Transverse colon (tissue), 4 donors: ENCODE results near the gene NEK6. TPM values are rescaled to one million over a fixed set of nuclear protein-coding genes. Genes with fewer than 3 reads are reported as not detected.

ENCODE experiments used
- DNase-seq: peaks from one replicate; pipeline ENCODE4 v3.0.0-alpha.2; 2019
- H3K27ac ChIP-seq, 4 donors: fragments of 200-600 bp; sonication (generic); 2 replicates each; pipeline ENCODE4 v1.5.1; 2016 to 2018; ENCODE audit warnings: inconsistent platforms in 4 of 4
- H3K27me3 ChIP-seq: fragments of 200-600 bp; sonication (generic); 2 replicates; pipeline ENCODE4 v1.5.1; 2017; ENCODE audit warnings: inconsistent platforms
- H3K36me3 ChIP-seq, 4 donors: fragments of 200-600 bp; sonication (generic); 2 replicates each; pipeline ENCODE4 v1.5.1; 2017 to 2019; ENCODE audit warnings: inconsistent platforms in 4 of 4
- H3K4me1 ChIP-seq, 4 donors: fragments of 200-600 bp; sonication (generic); 2 replicates each; pipeline ENCODE4 v1.5.1; 2017 to 2020; ENCODE audit warnings: inconsistent platforms in 4 of 4
- H3K4me3 ChIP-seq, 4 donors: fragments of 200-600 bp; sonication (generic); 1 replicate in 1 of 4; 2 replicates in 3 of 4; pipeline versions ENCODE4 v1.5.1 to v1.6.1; 2017 to 2019; ENCODE audit warnings: inconsistent platforms in 4 of 4
- H3K9me3 ChIP-seq, 2 donors: fragments of 200-600 bp; sonication (generic); 2 replicates each; pipeline ENCODE4 v1.5.1; 2017 to 2019; ENCODE audit warnings: inconsistent platforms in 2 of 2
- CTCF ChIP-seq, 5 experiments: fragments of 200-600 bp in 3 of 5; fragments of 450-650 bp in 2 of 5; sonication (generic) in 3 of 5; IDR thresholded peaks; 1 replicate in 2 of 5; 2 replicates in 3 of 5; pipeline ENCODE4 v1.5.1; 2016 to 2017; ENCODE audit warnings: antibody characterized with exemption in 5 of 5, inconsistent platforms in 3 of 5, mild to moderate bottlenecking in 2 of 5, moderate library complexity in 1 of 5
- EP300 ChIP-seq: sonication (generic); formaldehyde crosslinking; IDR thresholded peaks from one replicate; pipeline ENCODE4 v1.6.1; 2017; ENCODE audit warnings: antibody characterized with exemption, low read depth
- POLR2A ChIP-seq: fragments of 450-650 bp; IDR thresholded peaks from one replicate; pipeline ENCODE4 v1.6.1; 2016; ENCODE audit warnings: antibody characterized with exemption, mild to moderate bottlenecking, moderate library complexity
- POLR2AphosphoS5 ChIP-seq, 3 donors: sonication (generic); formaldehyde crosslinking; IDR thresholded peaks; one replicate each; pipeline ENCODE4 v1.6.1; 2016; ENCODE audit warnings: antibody characterized with exemption in 3 of 3
- WGBS, 2 donors: methylation state at CpG; one replicate each; pipeline ENCODE4 v1.1.5; 2018; ENCODE audit warnings: low coverage in 1 of 2; 5-methylcytosine and 5-hydroxymethylcytosine counted together
- in situ Hi-C, 4 donors: fragments of 200-750 bp; cut with MboI; loops; one replicate each; pipeline versions ENCODE4 v1.15.0 to v1.15.1; 2017; ENCODE audit warnings: low sequenced_read_pairs in 3 of 4, low pct_ligation_motif_present in 1 of 4, low pct_unique_long_range_greater_than_20kb in 1 of 4
- intact Hi-C: fragments of 100-400 bp; cut with DNase I; formaldehyde crosslinking; loops from one replicate; pipeline ENCODE4 v1.15.1; 2023; ENCODE audit warnings: low total_unique reads
- total RNA-seq, 4 donors: library from RNA; depleted of rRNA; stranded (reverse); fragments of >200 nt; gene quantifications; one replicate each; pipeline ENCODE4 v1.1.0, GENCODE V29; 2016

The NEK6 gene
- total RNA-seq, 4 donors from 2014 or later, result 12.3 to 31.1 (median 21.6) TPM

DNA sequence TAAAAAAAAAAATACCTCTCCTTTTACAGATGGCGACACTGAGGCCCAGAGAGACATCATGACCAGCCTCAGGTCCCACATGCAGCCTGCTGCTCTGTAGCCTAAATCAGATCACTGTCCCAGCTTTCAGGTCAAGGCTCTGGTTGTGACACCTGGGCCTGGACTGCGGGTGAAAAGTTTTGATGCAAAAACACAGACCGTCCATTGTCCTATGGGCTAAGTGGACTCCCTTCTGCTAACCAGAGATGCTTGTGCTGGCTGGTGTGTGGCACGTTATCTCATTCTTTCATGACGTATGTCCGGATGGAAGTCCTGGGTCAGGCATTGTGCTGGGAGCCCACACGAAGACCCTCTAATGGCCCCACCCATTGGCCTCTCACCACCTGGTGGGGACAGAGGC lies 7.8 kb downstream of the NEK6 start:
- H3K4me1 ChIP-seq, result peaks cover 42 to 82% (median 67%) of the 10 kb centered on the region in 4 donors
- no peak for DNase-seq
- intact Hi-C loops, result no loop called here

DNA sequence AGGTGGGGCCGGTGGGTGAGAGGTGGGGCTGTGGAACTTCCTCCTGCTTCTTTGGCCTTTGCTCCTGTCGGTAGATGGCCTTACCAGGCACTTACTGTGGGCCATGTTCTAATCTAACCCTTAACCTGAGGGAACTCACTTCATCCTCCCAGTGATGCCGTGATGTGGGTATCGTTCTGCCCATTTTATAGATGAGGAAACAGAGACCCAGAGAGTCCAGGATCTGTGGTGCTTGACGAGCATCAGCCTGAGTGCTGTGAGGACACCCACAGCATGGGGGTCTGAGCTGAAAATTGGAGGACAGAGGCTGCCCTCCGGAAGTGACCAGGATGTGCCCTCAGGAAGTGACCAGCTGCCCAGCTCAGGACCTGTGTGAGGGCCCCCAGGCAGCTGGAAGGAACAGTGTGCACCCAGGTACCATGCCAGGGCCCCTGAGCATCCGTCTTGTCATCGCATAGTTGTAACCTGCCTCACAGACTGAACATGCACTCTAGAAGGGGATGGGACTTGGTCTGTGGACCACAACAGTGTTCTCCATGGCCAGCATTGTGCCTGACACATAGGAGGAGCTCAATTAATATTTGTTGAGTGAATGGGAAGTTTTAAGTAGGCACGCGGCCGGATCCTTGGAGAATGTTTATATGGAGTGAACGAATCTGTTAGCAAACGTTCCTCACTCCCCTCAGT lies 8.5 kb downstream of the NEK6 start:
- H3K9me3 ChIP-seq, result no peaks in the 10 kb centered on the region
- no peaks in the 10 kb centered on the region for H3K36me3 ChIP-seq
- no peak for DNase-seq
- peaks cover 42 to 82% (median 67%) of the 10 kb centered on the region in 4 donors for H3K4me1 ChIP-seq
- H3K27me3 ChIP-seq, result no peaks in the 10 kb centered on the region
- TF ChIP-seq POLR2AphosphoS5 (IDR thresholded peaks at IDR 0.05) (no peak), EP300 (no peak), POLR2A (no peak)
- no peak overlapping the region for H3K4me3 ChIP-seq
- peak overlapping the region; percentile 66 to 95 (median 74) for H3K27ac ChIP-seq
- 75 to 83% methylated on average over 5 to 13 of the region's 13 CpGs for WGBS, 2 donors
- in situ Hi-C loops (no loop called here), intact Hi-C loops (no loop called here)

More for the DNA sequence above, 7.8 kb downstream of the NEK6 start:
- in situ Hi-C loops, result no loop called here
- Histone ChIP-seq H3K27ac (peak overlapping the region; percentile 40 to 95 (median 70)), H3K4me3 (no peak overlapping the region), H3K36me3 (no peaks in the 10 kb centered on the region), H3K27me3 (no peaks in the 10 kb centered on the region), H3K9me3 (no peaks in the 10 kb centered on the region)
- WGBS, 2 donors, result 89 to 100% methylated on average over 1 to 7 of the region's 7 CpGs
- TF ChIP-seq EP300, result no peak
- no peak for TF ChIP-seq POLR2AphosphoS5 (IDR thresholded peaks at IDR 0.05)
- TF ChIP-seq POLR2A, result no peak
- no peak for TF ChIP-seq CTCF (IDR thresholded peaks at IDR 0.05)

GRCh38 chr9:124266826-124267201 lies 9.1 kb downstream of the NEK6 start:
- Histone ChIP-seq H3K36me3 (no peaks in the 10 kb centered on the region), H3K4me1 (peaks cover 43 to 82% (median 67%) of the 10 kb centered on the region in 4 donors), H3K9me3 (no peaks in the 10 kb centered on the region), H3K27ac (peak overlapping the region; percentile 66 to 95 (median 74)), H3K4me3 (no peak overlapping the region), H3K27me3 (no peaks in the 10 kb centered on the region)
- intact Hi-C loops, result no loop called here
- no peak for DNase-seq
- WGBS, 2 donors, result 43 to 63% methylated on average over 1 to 2 of the region's 2 CpGs
- TF ChIP-seq POLR2AphosphoS5 (IDR thresholded peaks at IDR 0.05), result no peak
- no peak for TF ChIP-seq EP300
- in situ Hi-C loops, result no loop called here

DNA sequence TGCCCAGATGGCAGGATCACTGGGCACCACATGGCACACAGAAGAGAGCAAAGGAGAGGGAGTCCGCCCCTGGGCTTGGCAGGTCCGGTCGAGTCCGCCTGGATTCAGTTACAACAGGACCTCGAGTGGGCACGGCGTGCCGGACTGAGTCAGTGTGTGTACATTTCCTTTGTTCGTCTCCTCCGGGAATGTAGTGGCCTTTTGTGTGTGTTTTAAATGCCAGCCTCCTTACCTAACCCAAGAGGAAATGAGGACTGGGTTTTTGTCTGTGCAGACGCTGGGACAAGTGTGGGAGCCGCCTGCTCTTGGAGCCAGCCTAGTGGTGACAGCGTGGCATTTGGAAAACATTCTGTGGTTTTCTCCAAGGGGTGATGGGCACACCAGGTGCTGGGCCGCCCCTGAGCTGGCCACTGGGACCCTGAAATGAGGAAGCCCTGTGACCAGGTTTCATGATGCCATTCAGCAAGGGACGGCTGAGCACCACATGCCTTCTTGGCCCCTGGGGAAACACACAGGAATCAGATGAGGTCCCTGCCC lies 9.6 kb downstream of the NEK6 start:
- peaks cover 47 to 82% (median 70%) of the 10 kb centered on the region in 4 donors for H3K4me1 ChIP-seq

More for the DNA sequence above, 9.6 kb downstream of the NEK6 start:
- in situ Hi-C loops, result no loop called here
- H3K27ac ChIP-seq, result peak overlapping the region; percentile 66 to 95 (median 74)
- no peak overlapping the region for H3K4me3 ChIP-seq
- intact Hi-C loops, result no loop called here
- H3K36me3 ChIP-seq, result no peaks in the 10 kb centered on the region
- H3K27me3 ChIP-seq, result no peaks in the 10 kb centered on the region
- WGBS, 2 donors, result 40 to 42% methylated on average over 1 to 15 of the region's 15 CpGs
- peak in 1 of 5 experiments; percentile 36 for TF ChIP-seq CTCF (IDR thresholded peaks at IDR 0.05)
- no peak for TF ChIP-seq EP300
- peak; percentile 11 to 50 (median 41) for TF ChIP-seq POLR2AphosphoS5 (IDR thresholded peaks at IDR 0.05)
- TF ChIP-seq POLR2A, result peak; percentile 35
- no peaks in the 10 kb centered on the region for H3K9me3 ChIP-seq
- DNase-seq, result peak; percentile 73
